ENCODE results near the gene NPPB.

- TF ChIP-seq CTCF (optimal IDR thresholded peaks at IDR 0.05 in 1 of 3, IDR thresholded peaks at IDR 0.05 in 1 of 3, conservative IDR thresholded peaks at IDR 0.05 in 1 of 3; ENCODE audit: extremely low read depth in 1 of 3, insufficient read depth in 2 of 3, low read length in 3 of 3) (no peak), EZH2 (IDR thresholded peaks at IDR 0.05; ENCODE audit: low read length) (no peak)
Observed at GRCh38 chr1:11833900-11834299, 24.8 kb downstream of the NPPB start.

Data from keratinocyte (primary cell).